KOPT-K1 (cell line): ENCODE measurements around the gene NAA38.
"Not testable (repeated sequence)": the region's sequence is repeated elsewhere in the genome, so short reads cannot be mapped to it uniquely, and the experiment has no call there.

Experiments
- H3K27ac ChIP-seq: fragments of 200-600 bp; sonication (generic); 2 replicates; pipeline ENCODE4 v1.5.1; 2016; ENCODE audit warnings: antibody characterized with exemption, mild to moderate bottlenecking, low read depth, low read length; ENCODE audit not compliant: poor library complexity, severe bottlenecking
- H3K36me3 ChIP-seq: fragments of 200-600 bp; sonication (generic); 2 replicates; pipeline ENCODE4 v1.5.1; 2017; ENCODE audit warnings: antibody characterized with exemption, mild to moderate bottlenecking, low read length, moderate library complexity; ENCODE audit not compliant: insufficient read depth
- H3K9me3 ChIP-seq: fragments of 200-600 bp; sonication (generic); 2 replicates; pipeline ENCODE4 v1.5.1; 2017; ENCODE audit warnings: antibody characterized with exemption, low read length, mild to moderate bottlenecking; ENCODE audit not compliant: insufficient read depth, poor library complexity, severe bottlenecking

Gene NAA38

GRCh38 chr17:7885367-7886226 lies 28.2 kb upstream of the NAA38 start:
- Histone ChIP-seq H3K9me3 (no peaks in the 10 kb centered on the region), H3K36me3 (peaks cover 16% of the 10 kb centered on the region), H3K27ac (peak overlapping the region; percentile 93)

- no peaks in the 10 kb centered on the region for H3K9me3 ChIP-seq
- peak overlapping the region; percentile 93 for H3K27ac ChIP-seq
- peaks cover 10% of the 10 kb centered on the region; the same call in 1 of the 2 replicates for H3K36me3 ChIP-seq
Measured at GRCh38 chr17:7884581-7885366, 27.4 kb upstream of the NAA38 start.

- Histone ChIP-seq H3K36me3 (0 out of 2 replicates have a peak, but pooled peaks cover 5% of the 10 kb centered on the region), H3K9me3 (no peaks in the 10 kb centered on the region), H3K27ac (peak overlapping the region; percentile 21)
Measured at GRCh38 chr17:7883781-7884386, 26.5 kb upstream of the NAA38 start.

GRCh38 chr17:7882629-7883028 lies 25.3 kb upstream of the NAA38 start:
- Histone ChIP-seq H3K27ac (no peak overlapping the region), H3K9me3 (no peaks in the 10 kb centered on the region), H3K36me3 (0 out of 2 replicates have a peak, but pooled peaks cover 5% of the 10 kb centered on the region)

- H3K9me3 ChIP-seq = no peaks in the 10 kb centered on the region
- H3K36me3 ChIP-seq = 0 out of 2 replicates have a peak, but pooled peaks cover 5% of the 10 kb centered on the region
- no peak overlapping the region for H3K27ac ChIP-seq
Measured at GRCh38 chr17:7882068-7882467, 24.7 kb upstream of the NAA38 start.

GRCh38 chr17:7881276-7882054 lies 24.1 kb upstream of the NAA38 start:
- Histone ChIP-seq H3K27ac (no peak overlapping the region), H3K9me3 (no peaks in the 10 kb centered on the region), H3K36me3 (0 out of 2 replicates have a peak, but pooled peaks cover 5% of the 10 kb centered on the region)

GRCh38 chr17:7880076-7880868 lies 22.9 kb upstream of the NAA38 start:
- H3K27ac ChIP-seq = no peak overlapping the region
- H3K36me3 ChIP-seq = 0 out of 2 replicates have a peak, but pooled peaks cover 5% of the 10 kb centered on the region
- no peaks in the 10 kb centered on the region for H3K9me3 ChIP-seq

GRCh38 chr17:7878234-7878633 lies 20.9 kb upstream of the NAA38 start:
- H3K9me3 ChIP-seq = no peaks in the 10 kb centered on the region
- H3K27ac ChIP-seq = no peak overlapping the region
- H3K36me3 ChIP-seq = 0 out of 2 replicates have a peak, but pooled peaks cover 5% of the 10 kb centered on the region

GRCh38 chr17:7875804-7876370 lies 18.5 kb upstream of the NAA38 start:
- H3K9me3 ChIP-seq = no peaks in the 10 kb centered on the region
- H3K27ac ChIP-seq = no peak overlapping the region
- H3K36me3 ChIP-seq = 0 out of 2 replicates have a peak, but pooled peaks cover 5% of the 10 kb centered on the region

- Histone ChIP-seq H3K9me3 (no peaks in the 10 kb centered on the region), H3K36me3 (no peaks in the 10 kb centered on the region), H3K27ac (no peak overlapping the region)
Measured at GRCh38 chr17:7873051-7873450, 15.7 kb upstream of the NAA38 start.

- H3K36me3 ChIP-seq = no peaks in the 10 kb centered on the region
- H3K27ac ChIP-seq = no peak overlapping the region
Measured at GRCh38 chr17:7867881-7868329, 10.5 kb upstream of the NAA38 start.

GRCh38 chr17:7864995-7865650 lies 7.8 kb upstream of the NAA38 start:
- no peak overlapping the region for H3K27ac ChIP-seq
- H3K9me3 ChIP-seq = no peaks in the 10 kb centered on the region
- no peaks in the 10 kb centered on the region for H3K36me3 ChIP-seq

More at GRCh38 chr17:7867881-7868329, 10.5 kb upstream of the NAA38 start:
- no peaks in the 10 kb centered on the region for H3K9me3 ChIP-seq

GRCh38 chr17:7864384-7864783 lies 7.0 kb upstream of the NAA38 start:
- H3K27ac ChIP-seq, H3K36me3 ChIP-seq, H3K9me3 ChIP-seq: not testable (repeated sequence)
